Skeletal muscle tissue (tissue), 4 donors: ENCODE measurements around the gene SYT5. TPM values are rescaled to one million over a fixed set of nuclear protein-coding genes. Genes with fewer than 3 reads are reported as not detected.
"Not testable (repeated sequence)": the region's sequence is repeated elsewhere in the genome, so short reads cannot be mapped to it uniquely, and the experiment has no call there.

ENCODE experiments used
- H3K27ac ChIP-seq: one replicate; pipeline ENCODE4 v1.7.0; 2013; ENCODE audit warnings: mild to moderate bottlenecking, low read depth, low read length, inconsistent platforms
- H3K27me3 ChIP-seq, 3 donors: one replicate each; pipeline ENCODE4 v1.7.0; 2013; ENCODE audit warnings: low read length in 3 of 3; ENCODE audit not compliant: control insufficient read depth in 3 of 3, insufficient read depth in 3 of 3
- H3K36me3 ChIP-seq, 3 donors: one replicate each; pipeline ENCODE4 v1.7.0; 2013; ENCODE audit warnings: low read length in 3 of 3; ENCODE audit not compliant: control insufficient read depth in 3 of 3, insufficient read depth in 3 of 3
- H3K4me1 ChIP-seq, 3 donors: one replicate each; pipeline ENCODE4 v1.7.0; 2013; ENCODE audit warnings: low read length in 3 of 3, mild to moderate bottlenecking in 3 of 3; ENCODE audit not compliant: control insufficient read depth in 3 of 3, insufficient read depth in 3 of 3
- H3K4me3 ChIP-seq, 3 donors: one replicate each; pipeline ENCODE4 v1.7.0; 2013; ENCODE audit warnings: low read length in 3 of 3
- H3K9ac ChIP-seq, 3 donors: one replicate each; pipeline ENCODE4 v1.7.0; 2013; ENCODE audit warnings: low read length in 3 of 3, mild to moderate bottlenecking in 3 of 3, moderate library complexity in 2 of 3, low read depth in 1 of 3
- H3K9me3 ChIP-seq, 3 donors: one replicate each; pipeline ENCODE4 v1.7.0; 2013; ENCODE audit warnings: low read length in 3 of 3; ENCODE audit not compliant: control insufficient read depth in 3 of 3
- total RNA-seq: library from RNA; depleted of rRNA; stranded (reverse); fragments of >200 nt; gene quantifications from one replicate; pipeline ENCODE4 v1.2.3, GENCODE V29; 2014
- donor health status: Osteomylitis.

The SYT5 gene
- total RNA-seq, 1 donor from 2014 or later, result not detected

DNA sequence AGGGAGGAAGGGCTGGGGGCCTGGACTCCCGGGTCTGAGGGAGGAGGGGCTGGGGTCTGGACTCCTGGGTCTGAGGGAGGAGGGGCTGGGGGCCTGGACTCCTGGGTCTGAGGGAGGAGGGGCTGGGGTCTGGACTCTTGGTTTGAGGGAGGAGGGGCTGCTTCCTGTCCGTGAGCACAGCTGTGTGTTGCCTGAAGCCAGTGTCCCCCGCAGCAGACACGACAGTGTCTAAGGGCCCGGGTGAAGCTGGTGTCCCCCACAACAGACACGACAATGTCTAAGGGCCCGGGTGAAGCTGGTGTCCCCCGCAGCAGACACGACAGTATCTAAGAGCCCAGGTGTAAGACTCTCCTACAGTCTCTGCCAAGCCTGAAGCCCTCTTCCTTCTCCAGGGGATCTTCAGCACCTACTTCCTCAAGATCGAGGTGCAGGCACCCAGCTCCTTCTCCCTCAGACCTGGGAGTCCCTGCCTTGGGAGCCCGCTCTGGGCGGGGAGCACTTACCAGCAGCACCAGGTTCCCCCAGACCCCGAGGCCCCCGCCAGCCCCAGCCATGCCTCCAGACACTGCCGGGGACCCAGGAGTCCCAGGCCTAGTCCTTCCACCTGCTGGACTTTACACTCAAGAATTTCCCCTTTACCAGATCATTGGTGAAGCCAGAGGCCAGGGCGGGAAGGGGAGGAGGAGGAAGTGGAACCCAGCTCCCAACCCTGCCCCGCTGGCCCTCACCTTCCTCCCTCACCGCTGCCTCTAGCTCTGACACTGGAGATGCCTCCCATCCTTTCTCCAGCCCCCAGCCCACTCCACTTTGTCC lies 29.0 kb upstream of the SYT5 start, which contains the start of gene PTPRH:
TSS of gene PTPRH (minus strand) at position 622 of the 813 bp plus-strand sequence. CDS start at position 554, 68 bp downstream.
- no peak within 1 kb of the TSS for H3K27ac ChIP-seq
- no peak within 1 kb of the TSS for H3K4me3 ChIP-seq
- H3K9ac ChIP-seq, result no peak within 1 kb of the TSS

DNA sequence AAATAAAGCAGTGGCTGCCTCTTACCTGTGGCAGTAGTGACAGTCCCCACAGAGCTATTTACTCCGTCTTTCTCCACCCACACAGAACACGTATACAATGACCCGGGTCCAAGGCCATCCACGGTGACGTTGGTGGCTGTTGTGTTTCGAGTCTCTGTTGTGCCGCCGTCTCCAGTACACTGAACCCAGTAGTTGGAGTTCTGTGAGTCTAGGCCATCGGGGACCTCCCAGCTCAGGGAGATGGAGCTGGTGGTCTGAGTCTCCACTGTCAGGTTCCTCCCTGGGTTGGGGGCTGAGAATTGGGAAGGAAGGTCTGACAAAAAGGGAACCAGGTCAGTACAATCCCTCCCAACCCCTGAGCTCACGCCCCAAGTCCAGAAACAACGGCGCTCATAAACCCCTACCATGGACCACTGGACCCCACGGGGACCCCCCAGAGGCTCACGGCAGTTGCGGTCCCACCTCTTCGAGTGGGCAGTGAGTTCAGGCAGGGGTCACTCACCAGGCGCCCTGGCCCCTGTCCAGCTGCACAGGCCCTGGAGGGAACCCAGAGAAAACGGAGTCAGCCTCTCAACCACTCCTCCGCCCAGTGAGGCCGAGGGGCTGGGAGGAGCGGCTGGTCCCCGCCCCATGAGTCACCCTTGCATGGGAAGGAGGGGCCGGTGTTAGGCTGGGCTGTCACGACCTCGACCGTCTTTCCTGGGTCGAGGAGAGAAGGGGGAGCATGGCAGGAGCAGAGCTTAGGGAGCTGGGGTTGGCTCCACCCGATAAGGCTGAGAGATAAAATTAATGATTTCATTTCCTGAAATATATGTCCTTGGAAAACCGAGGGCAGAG lies 26.8 kb upstream of the SYT5 start:
- H3K9ac ChIP-seq, result peak overlapping the region in 1 of 3 donors; percentile 3
- no peaks in the 10 kb centered on the region for H3K36me3 ChIP-seq
- no peaks in the 10 kb centered on the region for H3K9me3 ChIP-seq
- peaks cover 0 to 6% (median 2%) of the 10 kb centered on the region in 3 donors for H3K4me1 ChIP-seq
- H3K4me3 ChIP-seq, result no peak overlapping the region
- no peak overlapping the region for H3K27ac ChIP-seq
- peaks cover 3 to 19% (median 14%) of the 10 kb centered on the region in 3 donors for H3K27me3 ChIP-seq

More for the DNA sequence above, 29.0 kb upstream of the SYT5 start, which contains the start of gene PTPRH:
- Histone ChIP-seq H3K4me1 (peaks cover 0 to 6% (median 2%) of the 10 kb centered on the region in 3 donors), H3K9me3 (peaks cover 0 to 5% (median 2%) of the 10 kb centered on the region in 3 donors), H3K27me3 (peaks cover 3 to 29% (median 14%) of the 10 kb centered on the region in 3 donors), H3K36me3 (no peaks in the 10 kb centered on the region)

DNA sequence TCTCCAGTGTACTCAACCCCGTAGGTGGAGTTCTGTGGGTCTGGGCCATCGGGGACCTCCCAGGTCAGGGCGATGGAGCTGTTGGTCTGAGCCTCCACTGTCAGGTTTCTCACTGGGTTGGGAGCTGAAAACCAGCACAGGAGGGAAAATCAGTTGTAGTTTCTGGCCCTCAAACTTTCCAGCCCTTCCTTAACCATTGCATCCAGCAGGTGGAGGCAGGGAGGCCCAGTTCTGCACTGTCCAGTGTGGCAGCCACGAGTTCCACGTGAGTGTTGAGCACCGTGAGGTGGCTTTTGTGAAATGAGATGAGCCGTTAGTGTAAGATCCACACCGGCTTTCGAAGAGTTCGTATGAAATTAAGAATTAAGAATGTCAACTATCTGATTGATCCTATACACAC lies 22.1 kb upstream of the SYT5 start:
- H3K4me3 ChIP-seq, result not testable (repeated sequence)

DNA sequence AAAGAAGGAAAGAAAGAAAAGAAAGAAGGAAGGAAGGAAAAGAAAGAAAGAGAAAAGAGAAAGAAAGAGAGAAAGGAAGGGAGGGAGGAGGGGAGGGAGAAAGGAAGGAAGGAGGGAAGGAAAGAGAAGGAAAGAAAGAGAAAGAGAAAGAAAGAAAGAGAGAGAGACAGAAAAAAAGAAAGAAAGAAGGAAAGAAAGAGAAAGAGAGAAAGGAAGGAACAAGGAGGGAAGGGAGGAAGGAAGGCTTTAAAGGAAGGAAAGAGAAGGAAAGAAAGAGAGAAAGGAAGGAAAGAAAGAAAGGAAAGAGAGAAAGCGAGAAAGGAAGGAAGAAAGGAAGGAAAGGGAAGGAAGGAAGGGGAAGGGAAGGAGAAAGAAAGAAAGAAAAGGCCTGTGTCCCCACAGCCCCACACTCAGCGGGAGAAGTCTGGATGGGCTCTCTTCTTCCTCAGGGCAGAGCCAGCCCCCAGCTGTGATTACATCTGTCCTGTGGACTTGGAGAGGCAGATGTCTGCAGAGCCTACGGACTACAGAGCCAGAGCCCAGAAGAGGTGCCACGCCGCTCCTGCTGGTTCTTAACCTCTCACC lies 19.6 kb upstream of the SYT5 start:
- Histone ChIP-seq H3K36me3 (no peaks in the 10 kb centered on the region), H3K4me3 (no peak overlapping the region), H3K9me3 (no peaks in the 10 kb centered on the region), H3K27me3 (peaks cover 0 to 19% (median 17%) of the 10 kb centered on the region in 3 donors), H3K4me1 (no peaks in the 10 kb centered on the region), H3K27ac (no peak overlapping the region), H3K9ac (no peak overlapping the region)

More for the DNA sequence above, 22.1 kb upstream of the SYT5 start:
- H3K9ac ChIP-seq, H3K9me3 ChIP-seq, H3K4me1 ChIP-seq, H3K27ac ChIP-seq, H3K36me3 ChIP-seq: not testable (repeated sequence)
- H3K27me3 ChIP-seq, result peaks cover 3 to 28% (median 22%) of the 10 kb centered on the region in 3 donors

DNA sequence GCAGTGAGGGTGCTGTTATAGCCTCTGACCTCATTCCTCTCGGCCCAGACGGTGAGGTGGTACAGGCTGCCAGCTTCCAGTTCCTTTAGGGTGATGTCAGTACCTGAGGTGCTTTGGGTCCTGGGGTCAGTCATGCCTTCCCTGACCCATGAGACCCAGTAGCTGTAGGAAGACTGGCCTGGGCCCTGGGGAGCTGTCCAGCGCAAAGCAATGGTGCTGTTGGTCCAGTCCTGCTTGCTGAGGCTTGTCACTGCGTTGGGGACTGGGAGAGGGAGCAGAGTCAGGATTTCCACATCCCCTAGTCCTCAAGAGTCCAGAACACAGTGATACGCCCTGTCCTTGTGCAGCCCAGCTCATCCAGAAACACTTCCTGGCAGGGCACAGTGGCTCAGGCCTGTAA lies 18.6 kb upstream of the SYT5 start:
- H3K4me1 ChIP-seq, result no peaks in the 10 kb centered on the region
- no peak overlapping the region for H3K9ac ChIP-seq
- peaks cover 0 to 15% (median 9%) of the 10 kb centered on the region in 3 donors for H3K27me3 ChIP-seq
- no peaks in the 10 kb centered on the region for H3K36me3 ChIP-seq
- H3K4me3 ChIP-seq, result no peak overlapping the region
- no peaks in the 10 kb centered on the region for H3K9me3 ChIP-seq
- no peak overlapping the region for H3K27ac ChIP-seq

DNA sequence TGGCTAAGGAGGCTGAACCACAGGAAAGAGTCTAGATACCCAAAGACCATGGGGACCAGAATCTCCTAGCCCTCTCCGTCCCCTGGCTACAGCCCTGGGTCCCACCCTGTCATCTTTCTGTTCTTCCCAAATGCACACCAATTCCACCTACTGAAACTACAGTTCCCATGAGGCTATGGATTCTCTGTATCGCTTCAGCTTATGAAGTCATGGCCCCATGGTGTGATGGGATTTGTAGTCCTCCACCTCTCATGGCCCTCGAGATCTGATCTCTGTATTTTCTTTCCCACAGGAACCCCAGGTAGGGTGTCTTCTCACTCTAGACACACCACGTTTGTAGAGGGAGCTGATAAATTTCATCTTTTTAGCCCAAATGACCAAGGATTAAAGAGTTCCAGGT lies 17.4 kb upstream of the SYT5 start:
- no peaks in the 10 kb centered on the region for H3K9me3 ChIP-seq
- no peak overlapping the region for H3K4me3 ChIP-seq
- no peak overlapping the region for H3K27ac ChIP-seq
- H3K9ac ChIP-seq, result no peak overlapping the region
- no peaks in the 10 kb centered on the region for H3K4me1 ChIP-seq
- no peaks in the 10 kb centered on the region for H3K36me3 ChIP-seq
- H3K27me3 ChIP-seq, result peaks cover 0 to 15% (median 8%) of the 10 kb centered on the region in 3 donors

DNA sequence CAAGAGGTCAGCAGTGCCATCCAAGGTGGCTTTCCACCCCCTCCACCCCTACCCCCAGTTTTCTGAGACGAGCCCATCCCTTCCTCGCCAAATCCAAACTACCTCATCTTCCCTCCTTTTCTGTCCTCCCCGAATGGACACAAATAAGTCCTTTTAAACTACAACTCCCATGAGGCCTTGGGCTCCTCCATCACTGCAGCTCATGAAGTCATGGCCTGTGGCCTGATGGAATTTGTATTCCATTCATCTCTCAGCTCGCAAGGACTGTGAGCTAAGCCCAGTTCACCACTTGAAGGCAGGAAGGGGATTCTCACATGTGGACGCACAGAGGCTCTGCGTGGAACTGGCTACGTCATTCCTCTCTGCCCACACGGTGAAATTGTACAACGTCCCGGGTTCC lies 16.7 kb upstream of the SYT5 start:
- no peaks in the 10 kb centered on the region for H3K9me3 ChIP-seq
- H3K4me3 ChIP-seq, result no peak overlapping the region
- no peak overlapping the region for H3K9ac ChIP-seq
- no peak overlapping the region for H3K27ac ChIP-seq
- no peaks in the 10 kb centered on the region for H3K4me1 ChIP-seq
- H3K36me3 ChIP-seq, result no peaks in the 10 kb centered on the region
- peaks cover 0 to 15% (median 8%) of the 10 kb centered on the region in 3 donors for H3K27me3 ChIP-seq

DNA sequence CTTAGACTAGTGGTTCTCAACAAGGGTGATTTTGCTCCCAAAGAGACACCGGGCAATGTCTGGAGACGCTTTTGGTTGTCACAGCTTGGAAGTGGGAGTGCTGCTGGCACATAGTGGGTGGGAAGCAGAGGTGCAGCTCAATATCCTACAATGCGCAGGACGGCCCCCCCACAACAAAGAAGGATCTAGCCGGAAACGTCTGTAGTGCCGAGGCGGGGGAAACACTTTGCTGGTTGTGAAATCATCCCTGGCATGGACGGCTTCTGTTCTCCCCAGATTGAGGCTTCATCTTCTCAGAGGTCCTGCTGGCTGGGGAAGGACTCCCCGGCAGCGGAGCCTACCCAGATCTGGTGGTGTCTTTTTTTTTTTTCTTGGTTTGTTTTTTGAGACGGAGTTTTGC lies 13.4 kb upstream of the SYT5 start:
- Histone ChIP-seq H3K9ac (no peak overlapping the region), H3K36me3 (no peaks in the 10 kb centered on the region), H3K27ac (no peak overlapping the region), H3K9me3 (no peaks in the 10 kb centered on the region), H3K4me3 (no peak overlapping the region), H3K4me1 (no peaks in the 10 kb centered on the region), H3K27me3 (peaks cover 0 to 14% (median 8%) of the 10 kb centered on the region in 3 donors)

DNA sequence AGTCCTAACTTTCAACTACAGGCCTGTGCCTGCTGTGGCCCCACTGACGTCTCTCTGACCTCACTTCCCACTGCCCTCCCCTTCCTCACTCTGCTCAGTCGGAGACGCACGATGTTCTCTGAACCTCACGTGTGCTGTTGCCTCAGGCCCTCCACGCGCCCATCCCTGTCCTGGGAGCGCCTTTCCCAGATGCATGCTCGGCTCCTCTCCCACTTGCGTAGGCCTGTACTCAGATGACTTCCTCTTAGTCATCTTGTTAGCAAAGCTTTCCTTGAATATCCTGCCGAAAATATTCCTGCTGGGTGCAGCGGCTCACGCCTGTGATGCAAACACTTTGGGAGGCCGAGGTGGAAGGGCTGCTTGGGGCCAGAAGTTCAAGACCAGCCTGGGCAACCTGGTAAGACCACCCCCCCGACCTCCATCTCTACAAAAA lies 9.3 kb upstream of the SYT5 start:
- no peak overlapping the region for H3K27ac ChIP-seq

More for the DNA sequence above, 9.3 kb upstream of the SYT5 start:
- Histone ChIP-seq H3K9ac (no peak overlapping the region), H3K27me3 (peaks cover 11 to 24% (median 21%) of the 10 kb centered on the region in 3 donors), H3K36me3 (no peaks in the 10 kb centered on the region), H3K4me1 (no peaks in the 10 kb centered on the region), H3K4me3 (no peak overlapping the region), H3K9me3 (no peaks in the 10 kb centered on the region)
